ENCODE measurements around the gene SPDYC. TPM values are rescaled to one million over a fixed set of nuclear protein-coding genes. Genes with fewer than 3 reads are reported as not detected.
A peak's percentile ranks its signal among the peaks of the same experiment; 100 is the strongest.

SPDYC gene
- total and polyA plus RNA-seq, 2 experiments from 2014 or later, result 0.27 TPM; not detected in 1

- Histone ChIP-seq H3K36me3 (ENCODE audit: insufficient read depth) (peaks cover 3% of the 10 kb centered on the region; the same call in 1 of the 2 replicates), H3K79me2 (replicated peaks; ENCODE audit: insufficient read depth) (peaks cover 16% of the 10 kb centered on the region), H2AFZ (peak overlapping the region; percentile 59; the same call in 1 of the 2 replicates), H3K27ac (ENCODE audit: low read depth) (peak overlapping the region; percentile 87), H3K4me1 (ENCODE audit: insufficient read depth) (peaks cover 42% of the 10 kb centered on the region), H3F3A (replicated peaks; ENCODE audit: low read depth) (peaks cover 28% of the 10 kb centered on the region), H3K9me2 (ENCODE audit: insufficient read depth) (no peaks in the 10 kb centered on the region), H3K4me2 (peak overlapping the region; percentile 82), H3K27me3 (ENCODE audit: insufficient read depth) (no peaks in the 10 kb centered on the region), H3K4me3 (peak overlapping the region; percentile 92), H4K20me1 (replicated peaks; ENCODE audit: insufficient read depth) (no peaks in the 10 kb centered on the region)
- Mint-ChIP-seq H3K36me3 (ENCODE audit: low read depth) (peaks cover 23% of the 10 kb centered on the region), H3K4me3 (peak overlapping the region; percentile 94), H3K27me3 (ENCODE audit: insufficient read depth, low read depth, poor library complexity) (peaks cover 21% of the 10 kb centered on the region), H3K9me3 (no peaks in the 10 kb centered on the region), H3K27ac (peak overlapping the region; percentile 98), H3K4me1 (peaks cover 49% of the 10 kb centered on the region)
- DNase-seq (ENCODE audit: low spot score) (peak; percentile 93), ATAC-seq (peak; percentile 62)
- TF ChIP-seq POLR2AphosphoS5 (IDR thresholded peaks at IDR 0.05; ENCODE audit: low read depth) (peak; percentile 66), JUNB (IDR thresholded peaks at IDR 0.05; ENCODE audit: unreplicated experiment) (no peak)
These were observed 12.5 kb downstream of the SPDYC start for GRCh38 chr11:65182258-65183170.

- ATAC-seq (no peak), DNase-seq (ENCODE audit: low spot score) (peak; percentile 23)
- peaks cover 16% of the 10 kb centered on the region for H3K79me2 ChIP-seq (replicated peaks; ENCODE audit: insufficient read depth)
- Mint-ChIP-seq H3K27ac (no peak overlapping the region), H3K36me3 (ENCODE audit: low read depth) (peaks cover 25% of the 10 kb centered on the region), H3K9me3 (no peaks in the 10 kb centered on the region), H3K4me1 (peaks cover 49% of the 10 kb centered on the region), H3K27me3 (ENCODE audit: insufficient read depth, low read depth, poor library complexity) (peaks cover 21% of the 10 kb centered on the region), H3K4me3 (peak overlapping the region; percentile 94)
- no peak overlapping the region for H3K27ac ChIP-seq (ENCODE audit: low read depth)
- H3K9me2 ChIP-seq (ENCODE audit: insufficient read depth), result no peaks in the 10 kb centered on the region
- H3K36me3 ChIP-seq (ENCODE audit: insufficient read depth), result peaks cover 3% of the 10 kb centered on the region; the same call in 1 of the 2 replicates
- no peak overlapping the region for H2AFZ ChIP-seq
- peaks cover 28% of the 10 kb centered on the region for H3F3A ChIP-seq (replicated peaks; ENCODE audit: low read depth)
- no peaks in the 10 kb centered on the region for H3K27me3 ChIP-seq (ENCODE audit: insufficient read depth)
- H3K4me3 ChIP-seq, result peak overlapping the region; percentile 92
- H4K20me1 ChIP-seq (replicated peaks; ENCODE audit: insufficient read depth), result no peaks in the 10 kb centered on the region
- H3K4me2 ChIP-seq, result peak overlapping the region; percentile 82
- peaks cover 42% of the 10 kb centered on the region for H3K4me1 ChIP-seq (ENCODE audit: insufficient read depth)
- no peak for TF ChIP-seq JUNB (IDR thresholded peaks at IDR 0.05; ENCODE audit: unreplicated experiment)
- no peak for TF ChIP-seq REST (IDR thresholded peaks at IDR 0.05; ENCODE audit: unreplicated experiment)
- no peak for TF ChIP-seq POLR2AphosphoS5 (IDR thresholded peaks at IDR 0.05; ENCODE audit: low read depth)
- no peak for TF ChIP-seq EZH2 (IDR thresholded peaks at IDR 0.05; ENCODE audit: low read depth, unreplicated experiment)
- no peak for TF ChIP-seq STAT1 (IDR thresholded peaks at IDR 0.05; ENCODE audit: unreplicated experiment)
- TF ChIP-seq CTCF (conservative IDR thresholded peaks at IDR 0.05; ENCODE audit: low read depth in 2 of 2), result no peak
- TF ChIP-seq ZNF114 (CRISPR knock-in tag; IDR thresholded peaks at IDR 0.05), result no peak
- TF ChIP-seq ZNF331 (CRISPR knock-in tag; IDR thresholded peaks at IDR 0.05; ENCODE audit: low read depth), result no peak
- TF ChIP-seq EZH2phosphoT487 (IDR thresholded peaks at IDR 0.05; ENCODE audit: unreplicated experiment), result no peak
- TF ChIP-seq ETS1 (IDR thresholded peaks at IDR 0.05), result no peak
- no peak for TF ChIP-seq NANOG (IDR thresholded peaks at IDR 0.05; ENCODE audit: borderline replicate concordance)
These were observed 13.3 kb downstream of the SPDYC start for GRCh38 chr11:65183201-65183891.
